H1 (cell line): ENCODE measurements around the gene DARS1. TPM values are rescaled to one million over a fixed set of nuclear protein-coding genes. Genes with fewer than 3 reads are reported as not detected.

ENCODE experiments used
- CTCF ChIA-PET: fragments of 300-600 bp; sonication (Branson Sonifier 250); formaldehyde crosslinking; loops from one replicate; lab custom pipeline; 2021; ENCODE audit not compliant: partially characterized antibody; lab: Charles Lee
- POLR2A ChIA-PET: fragments of 300-600 bp; sonication (Branson Sonifier 250); formaldehyde crosslinking; loops from one replicate; lab custom pipeline; 2021; ENCODE audit warnings: inconsistent platforms; ENCODE audit not compliant: partially characterized antibody; lab: Charles Lee
- DNase-seq, 2 experiments: peaks; one replicate each; pipeline versions ENCODE4 v3.0.0 to v3.0.0-alpha.2; 2010 to 2022; ENCODE audit warnings: low spot score in 2 of 2, low read depth in 1 of 2, mixed read lengths in 1 of 2
- FAIRE-seq: peaks from 2 replicates; lab custom pipeline; 2011; peaks lifted over from hg19 to GRCh38; lab: Jason Lieb, UNC
- H2AFZ ChIP-seq: 2 replicates; pipeline ENCODE4 v1.8.1; 2012; ENCODE audit warnings: low read length, inconsistent platforms
- H2AK5ac ChIP-seq: 2 replicates; pipeline ENCODE4 v1.6.1; 2013; ENCODE audit warnings: low read depth, low read length
- H2BK120ac ChIP-seq: replicated peaks from 2 replicates; pipeline ENCODE3; 2013; ENCODE audit warnings: low read depth, low read length, inconsistent platforms
- H2BK12ac ChIP-seq: 2 replicates; pipeline ENCODE4 v1.6.1; 2013; ENCODE audit warnings: low read depth, low read length
- H2BK15ac ChIP-seq: 2 replicates; pipeline ENCODE4 v1.6.1; 2013; ENCODE audit warnings: low read length
- H2BK20ac ChIP-seq: 2 replicates; pipeline ENCODE4 v1.6.1; 2013; ENCODE audit warnings: low read length
- H2BK5ac ChIP-seq: 2 replicates; pipeline ENCODE4 v1.6.1; 2013; ENCODE audit warnings: low read depth, low read length
- H3K14ac ChIP-seq: 2 replicates; pipeline ENCODE4 v1.6.1; 2013; ENCODE audit warnings: inconsistent platforms; ENCODE audit not compliant: insufficient read length
- H3K18ac ChIP-seq: 2 replicates; pipeline ENCODE4 v1.6.1; 2013; ENCODE audit warnings: low read length; ENCODE audit errors: extremely low read depth
- H3K23ac ChIP-seq: 2 replicates; pipeline ENCODE4 v1.6.1; 2013; ENCODE audit warnings: inconsistent platforms; ENCODE audit not compliant: insufficient read length
- H3K23me2 ChIP-seq: 2 replicates; pipeline ENCODE4 v1.6.1; 2013; ENCODE audit warnings: low read depth, low read length
- H3K27ac ChIP-seq: 2 replicates; pipeline ENCODE4 v1.6.1; 2011; ENCODE audit warnings: low read depth, low read length, inconsistent platforms
- H3K27me3 ChIP-seq, 4 experiments: replicated peaks in 1 of 4; 1 replicate in 1 of 4; 2 replicates in 3 of 4; pipeline versions ENCODE4 v1.6.1 to v1.8.1; 2011 to 2013; ENCODE audit warnings: low read length in 3 of 4, mild to moderate bottlenecking in 3 of 4, inconsistent platforms in 2 of 4, mixed read lengths in 2 of 4, moderate library complexity in 1 of 4; ENCODE audit not compliant: control insufficient read depth in 3 of 4, insufficient read depth in 3 of 4; ENCODE audit errors: extremely low read depth in 1 of 4
- H3K36me3 ChIP-seq, 4 experiments: 2 replicates each; pipeline versions ENCODE4 v1.6.1 to v1.8.1; 2011 to 2013; ENCODE audit warnings: mild to moderate bottlenecking in 4 of 4, low read length in 3 of 4, moderate library complexity in 2 of 4, control low read depth in 1 of 4, inconsistent platforms in 1 of 4; ENCODE audit not compliant: insufficient read depth in 4 of 4, control insufficient read depth in 2 of 4
- H3K4ac ChIP-seq: replicated peaks from 2 replicates; pipeline ENCODE3; 2013; ENCODE audit warnings: low read length, low read depth, mixed read lengths, inconsistent platforms; ENCODE audit not compliant: insufficient read length
- H3K4me1 ChIP-seq, 4 experiments: replicated peaks in 1 of 4; 1 replicate in 1 of 4; 2 replicates in 3 of 4; pipeline versions ENCODE4 v1.6.1 to v1.8.1; 2011 to 2013; ENCODE audit warnings: low read length in 3 of 4, inconsistent platforms in 2 of 4, mixed read lengths in 1 of 4; ENCODE audit not compliant: insufficient read depth in 4 of 4, control insufficient read depth in 3 of 4
- H3K4me2 ChIP-seq, 2 experiments: 2 replicates each; pipeline versions ENCODE4 v1.6.1 to v1.8.1; 2011 to 2013; ENCODE audit warnings: low read depth in 2 of 2, low read length in 2 of 2, control low read depth in 1 of 2, inconsistent platforms in 1 of 2, mild to moderate bottlenecking in 1 of 2; ENCODE audit not compliant: insufficient read depth in 1 of 2
- H3K4me3 ChIP-seq, 4 experiments: fragments of 200-600, 300-600 bp in 1 of 4; sonication (generic), shearing (Covaris generic), sonication (Bioruptor Twin) in 1 of 4; 2 replicates each; pipeline versions ENCODE4 v1.5.1 to v1.8.1; 2011 to 2016; ENCODE audit warnings: low read length in 4 of 4, low read depth in 3 of 4, control low read depth in 2 of 4, inconsistent platforms in 2 of 4, mild to moderate bottlenecking in 2 of 4, mixed read lengths in 1 of 4, moderate library complexity in 1 of 4; ENCODE audit not compliant: insufficient read depth in 2 of 4; ENCODE audit errors: extremely low read depth in 1 of 4
- H3K56ac ChIP-seq: replicated peaks from 2 replicates; pipeline ENCODE3; 2013; ENCODE audit warnings: low read depth, mild to moderate bottlenecking, mixed read lengths, low read length, inconsistent platforms; ENCODE audit not compliant: insufficient read length
- H3K79me1 ChIP-seq: 2 replicates; pipeline ENCODE4 v1.6.1; 2013; ENCODE audit warnings: low read depth, low read length, control low read depth
- H3K79me2 ChIP-seq, 2 experiments: 2 replicates each; pipeline versions ENCODE4 v1.6.1 to v1.8.1; 2012 to 2013; ENCODE audit warnings: low read length in 2 of 2, mild to moderate bottlenecking in 2 of 2, inconsistent platforms in 1 of 2; ENCODE audit not compliant: insufficient read depth in 2 of 2, control insufficient read depth in 1 of 2
- H3K9ac ChIP-seq, 4 experiments: replicated peaks in 1 of 4; 1 replicate in 1 of 4; 2 replicates in 3 of 4; pipeline versions ENCODE4 v1.6.1 to v1.8.1; 2011 to 2013; ENCODE audit warnings: low read depth in 3 of 4, low read length in 3 of 4, control low read depth in 2 of 4, mild to moderate bottlenecking in 2 of 4, moderate library complexity in 2 of 4, inconsistent platforms in 1 of 4; ENCODE audit errors: extremely low read depth in 1 of 4
- H3K9me3 ChIP-seq, 2 experiments: 2 replicates each; pipeline versions ENCODE4 v1.6.1 to v1.8.1; 2012 to 2013; ENCODE audit warnings: mild to moderate bottlenecking in 2 of 2, moderate library complexity in 2 of 2, control low read depth in 1 of 2, inconsistent platforms in 1 of 2, low read depth in 1 of 2, low read length in 1 of 2, mixed read lengths in 1 of 2; ENCODE audit not compliant: insufficient read depth in 2 of 2
- H4K20me1 ChIP-seq, 2 experiments: replicated peaks in 1 of 2; 2 replicates each; pipeline versions ENCODE3 to v1.8.1; 2011 to 2013; ENCODE audit warnings: inconsistent platforms in 2 of 2, low read length in 2 of 2, mild to moderate bottlenecking in 1 of 2; ENCODE audit not compliant: insufficient read depth in 2 of 2, control insufficient read depth in 1 of 2
- H4K5ac ChIP-seq: 2 replicates; pipeline ENCODE4 v1.6.1; 2013; ENCODE audit warnings: low read length, low read depth, mixed read lengths, inconsistent platforms; ENCODE audit not compliant: insufficient read length
- H4K8ac ChIP-seq: 2 replicates; pipeline ENCODE4 v1.8.0; 2013; ENCODE audit warnings: mild to moderate bottlenecking, moderate library complexity, low read length, inconsistent platforms; ENCODE audit not compliant: insufficient read depth; ENCODE audit errors: extremely low read depth
- H4K91ac ChIP-seq: replicated peaks from 2 replicates; pipeline ENCODE3; 2013; ENCODE audit warnings: low read length, mixed read lengths, inconsistent platforms; ENCODE audit not compliant: insufficient read length
- BRCA1 ChIP-seq: IDR thresholded peaks from 2 replicates; pipeline ENCODE4 v1.6.1; 2012; ENCODE audit warnings: low read depth, low read length, improper control_type of control experiment
- CEBPB ChIP-seq: IDR thresholded peaks from 2 replicates; pipeline ENCODE4 v1.6.1; 2012; ENCODE audit warnings: low read depth, low read length
- RBBP5 ChIP-seq: IDR thresholded peaks from 2 replicates; pipeline ENCODE4 v1.7.1; 2012; ENCODE audit warnings: low read depth, mild to moderate bottlenecking, inconsistent platforms, low read length, moderate library complexity, borderline replicate concordance
- TAF1 ChIP-seq: IDR thresholded peaks from 2 replicates; pipeline ENCODE4 v1.6.1; 2011; ENCODE audit warnings: mild to moderate bottlenecking, low read depth, low read length
- WGBS, 2 experiments: shearing (Covaris generic) in 1 of 2; methylation state at CpG; one replicate each; pipeline versions ENCODE4 v1.1.6 to v1.1.7; 2013 to 2015; ENCODE audit warnings: low lambda C conversion rate in 2 of 2, mixed read lengths in 2 of 2, inconsistent platforms in 1 of 2, low coverage in 1 of 2, missing lambda C conversion rate in 1 of 2; ENCODE audit not compliant: insufficient replicate concordance in 2 of 2, insufficient coverage in 1 of 2, insufficient read length in 1 of 2; ENCODE audit errors: extremely low coverage in 1 of 2, missing lambda C conversion rate in 1 of 2; 5-methylcytosine and 5-hydroxymethylcytosine counted together
- polyA plus RNA-seq, 7 experiments: library from polyadenylated mRNA; depleted of rRNA in 3 of 7; stranded (reverse) in 5 of 7; unstranded in 2 of 7; fragments of >200 nt in 5 of 7; fragments of 200-250 nt in 2 of 7; gene quantifications; 1 replicate in 5 of 7; 2 replicates in 1 of 7; 4 replicates in 1 of 7; pipeline versions ENCODE4 v1.2.1 to v1.2.3, GENCODE V29; 2011 to 2013; ENCODE audit warnings: missing spikeins in 2 of 7, mixed read lengths in 2 of 7
- total RNA-seq: library from RNA; stranded (reverse); fragmentation: NEBNext Ultra II Directional; extraction: Animal tissue kit (Norgen Biotek cat#: 25700); gene quantifications from 2 replicates; pipeline ENCODE4 v1.2.1, GENCODE V29; 2021

Gene DARS1
- total and polyA plus RNA-seq, 2 of the 8 experiments (the other 6 are each of a cell fraction or from before 2014, with no cell fraction given), result 61.7 to 85.9 TPM

DNA sequence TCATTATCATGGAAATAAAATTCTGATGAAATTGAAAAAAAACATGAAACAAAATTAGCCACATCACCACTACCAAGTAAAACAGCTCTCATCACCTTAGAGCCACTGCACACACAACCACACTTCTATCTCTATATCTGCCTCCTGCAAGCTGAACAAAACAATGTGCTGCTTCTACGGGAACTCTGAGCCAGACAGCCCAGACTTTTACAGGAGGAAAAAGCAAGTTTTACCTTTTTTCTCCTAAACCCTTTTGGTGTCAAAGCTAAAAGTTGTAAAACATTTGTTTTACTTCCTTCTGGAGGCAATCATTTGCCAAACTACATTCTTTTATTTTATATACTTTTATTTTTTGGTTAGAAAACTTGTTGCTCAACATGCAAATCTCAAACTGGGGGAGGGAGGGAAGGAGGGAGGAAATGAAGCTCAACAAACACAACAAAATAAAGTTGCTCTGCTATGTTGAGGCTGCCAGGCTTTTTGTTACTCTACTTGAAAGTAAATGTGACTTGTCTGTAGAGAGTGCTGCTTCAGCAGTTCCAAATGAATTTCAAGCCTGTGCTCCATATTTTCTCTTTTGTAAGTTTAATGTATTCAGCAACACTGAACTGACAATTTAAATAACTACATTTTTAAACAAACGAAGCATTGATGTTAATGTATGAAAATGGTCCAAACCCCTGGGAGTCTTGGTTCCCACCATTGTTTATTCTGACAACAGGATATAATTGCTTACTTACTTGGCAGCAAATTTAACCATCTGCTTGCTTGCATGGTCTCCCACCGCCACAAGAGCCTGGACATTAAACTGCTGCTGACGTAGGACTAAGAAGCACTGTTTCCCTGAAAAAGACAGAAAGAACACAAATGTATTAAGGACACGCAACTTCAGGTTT, 24.5 kb downstream of the DARS1 start:
- Histone ChIP-seq H2BK15ac (no peak overlapping the region), H3K79me1 (no peaks in the 10 kb centered on the region), H4K91ac (no peak overlapping the region), H2AK5ac (no peak overlapping the region), H3K14ac (no peak overlapping the region), H3K56ac (peak overlapping the region; percentile 70), H3K27ac (peak overlapping the region; percentile 35; the same call in 1 of the 2 replicates), H2BK12ac (no peak overlapping the region), H2BK5ac (no peak overlapping the region; the same call in 1 of the 2 replicates), H3K27me3 (no peaks in the 10 kb centered on the region), H2BK120ac (no peak overlapping the region), H3K4me3 (peak overlapping the region in 1 of 4 experiments; percentile 28; a peak in 1 of 8 replicates), H3K4ac (peak overlapping the region; percentile 3), H3K4me1 (peaks cover 0 to 7% (median 5%) of the 10 kb centered on the region in 4 experiments; a peak in 4 of 7 replicates), H4K8ac (peak overlapping the region; percentile 71; the same call in 1 of the 2 replicates), H2BK20ac (no peak overlapping the region), H4K5ac (peak overlapping the region; percentile 15), H3K36me3 (peaks cover 0 to 12% (median 0%) of the 10 kb centered on the region in 4 experiments; a peak in 1 of 8 replicates), H3K23me2 (no peaks in the 10 kb centered on the region), H3K79me2 (peaks cover 0 to 42% of the 10 kb centered on the region in 2 experiments; a peak in 2 of 4 replicates), H3K9me3 (no peaks in the 10 kb centered on the region), H3K9ac (no peak overlapping the region), H4K20me1 (peaks cover 0 to 2% of the 10 kb centered on the region in 2 experiments), H3K4me2 (peak overlapping the region; percentile 9 to 56; a peak in 3 of 4 replicates), H3K23ac (no peak overlapping the region), H2AFZ (no peak overlapping the region), H3K18ac (no peak overlapping the region)
- FAIRE-seq (peak; percentile 58), DNase-seq (no peak)
- ChIA-PET CTCF (interaction anchor here (1.8 to 3.2 kb wide), 2 partner anchors 47 to 423 kb away, joined by 4 to 12 read pairs; no protein-coding TSS in a partner anchor), POLR2A (interaction anchor here (0.8 to 1.3 kb wide), 2 partner anchors 24 to 56 kb away, joined by 3 to 4 read pairs; partner anchors contain the start of gene DARS1)
- WGBS, 2 experiments, result 47% methylated on average over 5 of the region's 5 CpGs; no CpG with 5 or more reads in 1 of the 2 experiments
- TF ChIP-seq TAF1, result no peak
- TF ChIP-seq BRCA1, result no peak
- TF ChIP-seq RBBP5, result no peak
- peak; percentile 48; the same call in 1 of the 2 replicates for TF ChIP-seq CEBPB
